HG03108 (cell line): ENCODE data around the gene MLH3.

Experiments
- ATAC-seq: cut with Tn5 transposase; IDR thresholded peaks from one replicate; pipeline ENCODE4 v1.9.1; 2021; ENCODE audit warnings: moderate library complexity; ENCODE audit not compliant: unreplicated experiment

Gene MLH3

DNA sequence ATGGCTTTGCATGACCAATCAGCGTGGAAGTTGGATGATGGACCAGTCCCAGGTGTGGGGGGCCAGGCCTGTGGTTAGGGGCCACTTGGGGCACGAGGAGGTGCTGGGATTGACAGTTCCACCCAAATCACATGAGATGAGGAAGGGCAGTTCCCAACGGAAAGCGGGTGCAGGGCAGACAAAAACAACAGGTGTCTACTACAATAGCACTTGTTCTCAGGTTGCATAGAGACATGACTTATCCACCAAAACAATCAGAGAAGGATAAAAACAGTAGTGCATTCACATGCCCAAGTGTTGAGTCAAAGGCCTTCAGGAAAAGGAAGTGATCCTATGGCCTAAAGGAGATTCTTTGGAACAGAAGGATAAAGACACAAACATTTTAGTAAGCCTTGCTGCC lies 63.1 kb downstream of the MLH3 start:
- no peak for ATAC-seq

DNA sequence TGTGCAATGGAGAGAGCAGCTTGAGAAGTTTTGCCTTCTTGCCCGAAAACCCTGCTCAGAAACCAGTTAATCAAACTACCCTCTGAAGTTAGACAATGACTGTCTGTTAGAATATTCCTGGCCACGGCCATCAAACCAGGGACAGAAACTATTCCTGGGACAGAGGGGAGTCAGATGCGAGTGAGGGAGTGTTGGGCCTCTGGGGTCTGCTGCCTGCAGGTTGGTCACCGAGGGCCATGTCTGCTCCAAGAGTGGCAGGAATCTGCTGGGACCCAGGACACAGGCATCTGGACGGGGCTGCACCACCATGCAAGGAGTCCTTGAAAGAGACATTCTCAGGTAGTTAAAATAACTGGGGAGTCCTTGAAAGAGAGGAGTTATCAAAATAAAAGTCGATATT lies 65.5 kb downstream of the MLH3 start:
- ATAC-seq, result no peak

DNA sequence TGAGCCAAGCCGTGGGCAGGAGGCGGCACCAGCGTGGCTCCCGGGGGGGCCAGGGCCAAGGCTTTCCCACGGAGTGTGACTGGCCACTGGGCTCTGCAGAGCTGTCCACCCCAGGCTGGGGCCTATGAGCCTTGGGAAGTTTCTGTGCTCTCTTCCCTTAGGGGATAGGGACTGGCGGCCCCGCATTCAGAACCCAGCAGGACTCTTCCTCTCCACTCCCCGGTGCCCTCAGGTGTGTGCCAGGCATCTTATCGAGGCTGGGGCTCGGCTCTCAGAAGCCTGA lies 66.3 kb downstream of the MLH3 start:
- ATAC-seq, result no peak

DNA sequence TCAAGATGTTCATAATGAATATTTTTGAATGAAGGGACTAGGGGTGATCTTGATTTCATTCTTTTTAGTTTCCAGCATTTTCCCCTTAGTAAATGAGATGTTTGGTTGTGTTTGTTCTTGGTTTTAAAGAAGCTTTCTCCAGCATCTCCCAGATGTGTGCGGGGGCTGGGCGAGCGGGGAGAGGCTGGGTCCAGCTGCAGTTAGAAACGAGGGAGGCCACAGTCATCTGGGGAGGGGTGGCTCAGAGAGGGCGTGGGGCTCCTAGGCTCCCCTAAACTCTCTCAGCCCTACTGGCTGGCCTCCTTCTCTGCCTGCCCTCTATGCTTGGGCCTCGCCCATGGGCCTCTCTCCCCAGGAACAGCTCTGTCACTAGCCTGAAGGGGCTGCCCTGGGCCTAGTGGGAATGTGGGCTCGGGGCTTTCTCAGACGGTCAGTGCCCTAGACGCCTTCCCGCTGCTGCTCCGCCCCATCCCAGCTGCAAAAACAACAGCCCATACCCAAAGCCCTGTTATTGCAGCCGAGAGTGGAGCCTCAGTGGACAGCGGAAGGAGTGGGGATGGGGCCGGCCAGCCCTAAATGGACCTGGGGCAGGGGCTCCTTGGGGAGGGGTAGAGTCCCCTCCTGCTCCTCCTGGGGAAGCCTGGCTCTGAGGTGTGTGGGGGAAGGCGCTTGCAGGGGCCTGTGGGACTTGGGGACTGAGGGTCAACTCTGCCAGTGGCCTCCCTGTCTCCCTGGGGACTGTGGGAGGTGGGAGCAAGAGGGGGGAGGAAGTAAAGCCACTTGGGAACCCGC lies 66.8 kb downstream of the MLH3 start:
- no peak for ATAC-seq

- ATAC-seq, result no peak
These were observed 67.9 kb downstream of the MLH3 start for GRCh38 chr14:74983343-74983742.

DNA sequence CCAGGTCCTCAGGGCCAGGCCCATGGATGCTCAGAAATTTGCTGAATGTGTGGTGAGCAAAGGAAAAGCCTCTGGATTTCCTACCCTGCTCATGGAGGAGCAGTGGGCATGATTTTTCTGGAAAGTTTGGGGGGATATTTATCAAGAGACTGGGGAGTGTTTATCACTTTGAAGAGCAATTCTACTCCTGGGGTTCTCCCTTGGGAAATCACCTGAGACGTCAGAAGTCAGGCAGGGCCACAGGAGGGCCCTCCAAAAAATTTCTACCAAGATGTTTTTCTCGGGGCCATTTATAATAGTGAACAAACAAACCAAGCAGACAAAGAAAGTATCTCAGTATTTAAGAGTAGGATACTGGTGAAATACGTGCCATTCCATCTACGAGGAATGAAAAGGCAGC lies 68.6 kb downstream of the MLH3 start:
- no peak for ATAC-seq

DNA sequence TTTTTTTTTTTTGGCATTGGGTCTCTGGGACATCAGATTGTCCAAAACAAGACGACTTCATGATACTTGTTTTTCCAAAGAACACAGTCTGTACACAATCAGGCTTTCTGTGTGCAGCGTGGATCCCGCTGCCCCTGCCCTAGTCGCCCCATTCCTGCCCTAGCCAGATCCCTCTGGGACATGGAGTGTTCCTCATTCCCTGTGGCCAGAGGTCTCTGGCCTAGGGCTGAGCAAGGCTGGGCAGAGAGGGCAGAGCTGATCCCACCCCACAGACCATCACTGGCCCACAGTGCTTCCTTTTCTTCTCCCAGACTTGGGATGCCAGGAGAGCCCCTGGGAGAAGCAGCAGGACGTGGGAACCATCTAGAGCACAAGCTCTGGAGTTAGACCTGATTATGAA lies 69.4 kb downstream of the MLH3 start:
- no peak for ATAC-seq

- no peak for ATAC-seq
These were observed 69.8 kb downstream of the MLH3 start for GRCh38 chr14:74981462-74981782.

DNA sequence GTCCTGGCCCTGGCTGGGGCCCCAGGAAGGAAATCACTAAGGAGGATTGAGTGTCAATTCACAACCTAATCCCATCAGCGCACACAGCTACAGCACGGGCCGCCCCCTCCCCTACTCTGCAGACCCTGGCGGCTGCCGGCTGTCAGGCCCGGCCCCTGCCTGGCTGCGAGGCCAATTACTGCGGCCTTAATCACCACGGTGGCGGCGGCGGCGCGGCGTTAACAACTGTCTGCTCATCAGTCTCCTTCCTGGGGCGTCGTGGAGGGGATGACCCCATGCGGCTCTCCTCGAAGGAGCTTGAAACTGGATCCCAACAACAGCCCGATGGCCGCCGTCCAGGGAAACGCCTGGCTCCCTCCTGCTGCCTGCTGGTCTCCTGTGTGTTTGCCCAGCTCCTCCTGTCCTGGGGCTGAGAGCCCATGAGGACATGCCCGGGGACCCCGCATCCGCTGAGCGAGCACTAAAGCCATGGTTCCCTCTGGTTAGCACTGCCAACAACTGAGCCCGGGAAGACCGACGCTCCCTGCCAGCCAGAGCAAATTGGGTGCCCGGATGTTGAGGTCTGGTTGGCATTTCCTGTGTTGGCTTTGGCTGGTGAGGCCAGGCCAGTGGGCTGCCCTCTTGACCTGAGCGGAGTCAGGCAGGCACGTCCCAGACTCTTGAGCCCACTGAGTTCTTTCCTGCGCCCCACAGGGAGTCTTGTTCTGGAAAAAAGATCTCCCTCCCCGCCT lies 70.4 kb downstream of the MLH3 start:
- no peak for ATAC-seq

GRCh38 chr14:74980398-74980730 lies 70.9 kb downstream of the MLH3 start:
- no peak for ATAC-seq

GRCh38 chr14:74979442-74980397 lies 71.5 kb downstream of the MLH3 start:
- no peak for ATAC-seq

GRCh38 chr14:74979029-74979428 lies 72.2 kb downstream of the MLH3 start:
- ATAC-seq, result no peak

GRCh38 chr14:74978416-74978947 lies 72.8 kb downstream of the MLH3 start:
- ATAC-seq, result no peak

GRCh38 chr14:74977901-74978385 lies 73.3 kb downstream of the MLH3 start:
- no peak for ATAC-seq

GRCh38 chr14:74977164-74977900 lies 73.9 kb downstream of the MLH3 start:
- ATAC-seq, result no peak

GRCh38 chr14:74976264-74977113 lies 74.8 kb downstream of the MLH3 start:
- ATAC-seq, result no peak

- no peak for ATAC-seq
These were observed 76.0 kb downstream of the MLH3 start for GRCh38 chr14:74975059-74975810.

DNA sequence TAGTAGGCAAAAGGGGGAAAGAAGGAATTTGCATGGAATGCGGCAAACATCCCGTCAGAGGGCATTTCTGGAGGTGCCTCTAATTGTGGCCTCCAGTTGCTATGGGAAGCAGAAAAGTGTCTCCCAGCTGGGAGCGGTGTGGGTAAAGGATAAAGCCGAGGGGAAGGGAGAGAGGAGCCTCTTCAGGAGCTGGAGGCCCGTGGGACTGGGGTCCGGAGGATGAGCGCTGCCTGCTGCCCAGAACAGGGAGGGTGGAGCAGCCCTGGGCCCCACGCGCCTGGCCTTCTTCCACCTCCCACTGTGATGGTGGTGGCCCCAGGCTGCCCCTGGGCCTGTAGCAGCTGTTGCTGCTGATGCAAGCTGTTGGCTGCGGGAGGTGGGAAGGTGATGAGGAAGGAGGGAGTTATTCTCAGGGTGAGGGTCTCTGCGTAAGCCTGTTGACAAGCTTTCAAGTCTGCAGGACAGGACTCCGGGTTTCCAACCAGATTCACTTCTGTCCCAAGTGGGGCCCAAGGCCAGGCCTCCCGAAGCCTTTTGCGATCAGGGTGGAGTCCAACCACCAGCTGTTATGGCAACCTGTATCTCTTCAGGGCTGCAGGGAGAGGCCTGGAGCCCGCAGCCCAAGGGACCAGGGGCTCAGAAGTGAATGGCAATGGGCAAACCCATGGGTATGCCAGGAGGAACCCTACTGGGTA lies 76.8 kb downstream of the MLH3 start:
- ATAC-seq, result no peak
